Measurements from ENCODE around the gene CNGB1. TPM values are rescaled to one million over a fixed set of nuclear protein-coding genes. Genes with fewer than 3 reads are reported as not detected.

CNGB1 gene
- total RNA-seq, 1 donor from 2014 or later: not detected

DNA sequence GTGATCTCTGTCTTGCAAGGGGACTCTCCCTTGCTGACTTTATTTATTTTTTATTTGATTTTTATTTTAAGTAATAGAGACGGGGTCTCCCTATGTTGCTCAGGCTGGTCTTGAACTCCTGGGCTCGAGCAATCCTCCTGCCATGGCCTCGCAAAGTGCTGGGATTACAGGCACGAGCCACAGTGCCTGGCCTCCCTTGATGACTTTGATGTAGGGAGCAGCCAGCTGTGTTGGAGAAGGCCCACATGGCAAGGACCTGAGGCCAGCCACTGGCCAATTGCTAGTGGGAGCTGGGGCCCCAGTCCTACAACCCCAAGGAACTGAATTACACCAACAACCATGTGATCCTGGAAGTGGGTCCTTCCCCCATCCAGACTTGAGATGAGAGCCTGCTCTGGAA lies 81.8 kb downstream of the CNGB1 start:
- TF ChIP-seq, protein P1, sequence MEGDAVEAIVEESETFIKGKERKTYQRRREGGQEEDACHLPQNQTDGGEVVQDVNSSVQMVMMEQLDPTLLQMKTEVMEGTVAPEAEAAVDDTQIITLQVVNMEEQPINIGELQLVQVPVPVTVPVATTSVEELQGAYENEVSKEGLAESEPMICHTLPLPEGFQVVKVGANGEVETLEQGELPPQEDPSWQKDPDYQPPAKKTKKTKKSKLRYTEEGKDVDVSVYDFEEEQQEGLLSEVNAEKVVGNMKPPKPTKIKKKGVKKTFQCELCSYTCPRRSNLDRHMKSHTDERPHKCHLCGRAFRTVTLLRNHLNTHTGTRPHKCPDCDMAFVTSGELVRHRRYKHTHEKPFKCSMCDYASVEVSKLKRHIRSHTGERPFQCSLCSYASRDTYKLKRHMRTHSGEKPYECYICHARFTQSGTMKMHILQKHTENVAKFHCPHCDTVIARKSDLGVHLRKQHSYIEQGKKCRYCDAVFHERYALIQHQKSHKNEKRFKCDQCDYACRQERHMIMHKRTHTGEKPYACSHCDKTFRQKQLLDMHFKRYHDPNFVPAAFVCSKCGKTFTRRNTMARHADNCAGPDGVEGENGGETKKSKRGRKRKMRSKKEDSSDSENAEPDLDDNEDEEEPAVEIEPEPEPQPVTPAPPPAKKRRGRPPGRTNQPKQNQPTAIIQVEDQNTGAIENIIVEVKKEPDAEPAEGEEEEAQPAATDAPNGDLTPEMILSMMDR (IDR thresholded peaks at IDR 0.05; ENCODE audit: unreplicated experiment): no peak
- Mint-ChIP-seq H3K27me3 (ENCODE audit: unreplicated experiment) (peaks cover 6% of the 10 kb centered on the region), H3K4me3 (ENCODE audit: unreplicated experiment) (no peak overlapping the region), H3K27ac (ENCODE audit: unreplicated experiment) (no peak overlapping the region), H3K9me3 (ENCODE audit: unreplicated experiment) (no peaks in the 10 kb centered on the region), H3K36me3 (ENCODE audit: low read depth, unreplicated experiment) (no peaks in the 10 kb centered on the region), H3K4me1 (ENCODE audit: unreplicated experiment) (peaks cover 12% of the 10 kb centered on the region)
- no peak for DNase-seq (ENCODE audit: low spot score)

DNA sequence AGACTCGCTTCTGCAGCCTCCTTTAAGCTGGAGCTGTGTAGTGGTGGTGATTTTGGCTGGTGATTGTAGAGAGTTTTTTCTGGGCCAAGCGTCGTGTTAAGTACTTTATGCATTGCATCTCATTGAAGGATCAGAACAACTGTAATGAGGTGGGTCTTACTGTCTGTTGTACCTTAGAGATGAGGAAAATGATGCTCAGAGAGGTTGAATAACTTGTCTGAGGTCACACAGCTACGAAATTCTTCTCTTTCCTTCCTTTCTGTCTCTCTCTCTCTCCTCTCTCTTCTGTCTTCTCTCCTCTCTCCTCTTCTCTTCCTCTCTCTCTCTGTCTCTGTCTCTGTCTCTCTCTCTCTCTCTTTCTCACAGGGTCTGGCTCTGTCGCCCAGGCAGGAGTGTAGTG lies 82.8 kb downstream of the CNGB1 start:
- peaks cover 6% of the 10 kb centered on the region for H3K27me3 Mint-ChIP-seq (ENCODE audit: unreplicated experiment)
- no peak overlapping the region for H3K4me3 Mint-ChIP-seq (ENCODE audit: unreplicated experiment)
- no peak for DNase-seq (ENCODE audit: low spot score)
- peak overlapping the region; percentile 48 for H3K27ac Mint-ChIP-seq (ENCODE audit: unreplicated experiment)
- TF ChIP-seq, protein P1 (IDR thresholded peaks at IDR 0.05; ENCODE audit: unreplicated experiment): no peak
- peaks cover 6% of the 10 kb centered on the region for H3K4me1 Mint-ChIP-seq (ENCODE audit: unreplicated experiment)
- no peaks in the 10 kb centered on the region for H3K36me3 Mint-ChIP-seq (ENCODE audit: low read depth, unreplicated experiment)
- H3K9me3 Mint-ChIP-seq (ENCODE audit: unreplicated experiment): no peaks in the 10 kb centered on the region

DNA sequence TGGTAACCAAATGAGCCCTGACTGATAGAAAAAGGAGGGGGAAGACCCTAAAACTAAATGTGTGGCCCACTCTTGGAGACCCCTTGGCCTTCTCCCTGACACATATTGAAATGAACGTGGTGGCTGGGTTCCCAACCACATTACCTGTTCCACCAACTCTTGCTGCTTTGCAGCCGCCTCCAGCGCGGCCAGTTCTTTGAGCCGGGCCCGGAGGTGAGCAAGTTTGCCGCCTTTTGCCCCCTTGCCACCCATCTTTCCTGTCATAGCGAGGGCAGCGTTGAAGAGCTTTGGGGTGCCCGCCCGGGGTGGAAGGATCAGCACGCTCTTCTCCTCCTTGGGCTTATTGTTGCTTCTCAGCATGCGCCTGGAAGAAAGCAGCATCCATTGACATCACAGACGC lies 83.2 kb downstream of the CNGB1 start:
- TF ChIP-seq, protein P1 (IDR thresholded peaks at IDR 0.05; ENCODE audit: unreplicated experiment): no peak
- Mint-ChIP-seq H3K9me3 (ENCODE audit: unreplicated experiment) (no peaks in the 10 kb centered on the region), H3K4me1 (ENCODE audit: unreplicated experiment) (peaks cover 2% of the 10 kb centered on the region), H3K27ac (ENCODE audit: unreplicated experiment) (no peak overlapping the region), H3K36me3 (ENCODE audit: low read depth, unreplicated experiment) (no peaks in the 10 kb centered on the region), H3K4me3 (ENCODE audit: unreplicated experiment) (no peak overlapping the region), H3K27me3 (ENCODE audit: unreplicated experiment) (peaks cover 6% of the 10 kb centered on the region)
- DNase-seq (ENCODE audit: low spot score): no peak

DNA sequence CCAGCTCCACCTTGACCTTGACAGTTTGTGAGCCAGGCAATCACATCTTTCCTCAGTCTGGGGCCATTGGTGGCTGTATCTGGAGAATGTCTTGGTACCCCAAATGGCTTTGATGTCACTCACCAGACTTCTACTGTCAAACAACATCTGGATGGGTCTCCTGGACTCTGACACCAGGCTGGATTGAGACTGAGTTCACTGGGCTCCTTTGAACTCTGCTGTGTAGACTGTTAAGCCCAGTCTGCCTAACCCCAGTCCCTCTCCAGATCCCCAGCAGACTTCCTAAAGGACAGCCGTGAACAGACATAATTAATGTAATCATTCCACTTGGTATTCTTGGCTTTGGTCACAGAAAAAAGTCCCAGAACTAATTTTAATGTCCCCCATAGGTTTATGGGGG lies 84.5 kb downstream of the CNGB1 start:
- no peaks in the 10 kb centered on the region for H3K36me3 Mint-ChIP-seq (ENCODE audit: low read depth, unreplicated experiment)
- no peaks in the 10 kb centered on the region for H3K4me1 Mint-ChIP-seq (ENCODE audit: unreplicated experiment)
- TF ChIP-seq, protein P1 (IDR thresholded peaks at IDR 0.05; ENCODE audit: unreplicated experiment): no peak
- H3K27me3 Mint-ChIP-seq (ENCODE audit: unreplicated experiment): peaks cover 6% of the 10 kb centered on the region
- no peak overlapping the region for H3K27ac Mint-ChIP-seq (ENCODE audit: unreplicated experiment)
- H3K9me3 Mint-ChIP-seq (ENCODE audit: unreplicated experiment): no peaks in the 10 kb centered on the region
- DNase-seq (ENCODE audit: low spot score): no peak
- no peak overlapping the region for H3K4me3 Mint-ChIP-seq (ENCODE audit: unreplicated experiment)

DNA sequence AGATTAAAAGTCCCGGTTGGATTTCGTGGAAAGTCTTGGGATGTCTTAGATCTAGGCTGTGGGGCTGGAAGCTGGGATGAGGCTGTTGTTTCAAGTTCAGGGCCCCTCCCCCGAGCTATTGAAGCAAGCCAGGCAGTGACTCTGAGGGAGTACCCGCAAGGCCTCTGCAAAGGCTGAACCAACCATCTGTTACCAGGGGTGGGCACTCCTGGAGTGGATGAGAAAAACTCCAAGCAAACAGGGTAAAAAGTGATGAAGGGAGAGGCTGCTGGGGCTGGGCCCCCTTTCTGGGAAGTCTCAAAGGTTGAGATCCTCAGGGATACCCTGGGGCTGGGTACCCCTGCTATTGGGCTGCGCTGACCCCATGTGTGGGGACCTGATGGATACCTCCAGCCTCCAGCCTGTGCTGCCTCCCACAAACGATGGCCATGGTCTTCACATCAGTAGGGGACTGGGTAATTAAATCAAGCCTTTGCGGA lies 86.2 kb downstream of the CNGB1 start:
- Mint-ChIP-seq H3K27ac (ENCODE audit: unreplicated experiment) (no peak overlapping the region), H3K27me3 (ENCODE audit: unreplicated experiment) (peaks cover 6% of the 10 kb centered on the region), H3K36me3 (ENCODE audit: low read depth, unreplicated experiment) (no peaks in the 10 kb centered on the region), H3K9me3 (ENCODE audit: unreplicated experiment) (no peaks in the 10 kb centered on the region), H3K4me3 (ENCODE audit: unreplicated experiment) (no peak overlapping the region), H3K4me1 (ENCODE audit: unreplicated experiment) (no peaks in the 10 kb centered on the region)
- DNase-seq (ENCODE audit: low spot score): no peak
- TF ChIP-seq, protein P1 (IDR thresholded peaks at IDR 0.05; ENCODE audit: unreplicated experiment): no peak
